ENCODE results near the gene HYCC1. TPM values are rescaled to one million over a fixed set of nuclear protein-coding genes. Genes with fewer than 3 reads are reported as not detected.
"Not testable (repeated sequence)": the region's sequence is repeated elsewhere in the genome, so short reads cannot be mapped to it uniquely, and the experiment has no call there.

The HYCC1 gene
- total RNA-seq, 2 experiments from 2014 or later, result 12.4 to 13.1 TPM

DNA sequence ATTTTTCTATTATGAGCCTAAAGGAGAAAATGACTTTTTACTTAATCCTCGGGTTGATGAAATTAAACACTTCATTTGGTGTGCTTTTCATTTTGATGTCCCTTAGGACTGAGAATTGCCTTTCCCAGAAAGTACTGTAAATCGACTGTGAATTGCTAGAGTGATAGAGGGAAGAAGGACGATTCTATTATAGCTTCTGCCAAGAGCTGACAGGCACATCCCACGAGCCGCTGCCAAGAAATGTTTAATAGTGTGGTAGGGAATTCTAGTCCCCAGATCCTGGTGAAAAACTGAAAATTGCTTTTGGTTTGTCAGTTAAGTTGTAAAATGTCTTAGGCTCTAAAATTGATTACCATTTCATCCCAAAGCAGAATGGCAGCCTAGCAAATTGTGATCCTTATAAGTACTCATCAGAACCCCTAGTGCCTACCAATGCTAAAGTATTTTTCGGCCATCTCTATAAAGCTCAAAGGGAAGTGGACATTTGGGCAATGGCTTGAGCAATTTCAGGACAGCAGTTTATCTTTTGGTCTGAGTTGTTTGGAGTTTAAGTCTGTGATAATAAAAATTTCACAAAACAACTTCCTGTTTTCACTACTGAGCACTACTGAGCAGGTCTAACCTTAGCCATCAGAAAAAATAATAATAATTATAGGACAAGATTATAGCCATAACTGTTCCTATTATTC is 44.6 kb upstream of the HYCC1 start:
- no peak overlapping the region for H3K27ac ChIP-seq (ENCODE audit: low read depth in 1 of 2, low read length in 2 of 2)
- intact Hi-C loops (cut with DNase I, micrococcal nuclease), result loop anchor here (5.0 kb wide), 2 partner anchors 331 to 951 kb away; partner anchors contain the start of gene IL6 (in 2 of the 2)
- Mint-ChIP-seq H3K27me3 (no peaks in the 10 kb centered on the region), H3K27ac (no peak overlapping the region), H3K9me3 (no peaks in the 10 kb centered on the region), H3K4me1 (ENCODE audit: low read depth) (no peaks in the 10 kb centered on the region), H3K36me3 (ENCODE audit: low read depth) (no peaks in the 10 kb centered on the region), H3K4me3 (no peak overlapping the region)
- TF ChIP-seq, protein P1, sequence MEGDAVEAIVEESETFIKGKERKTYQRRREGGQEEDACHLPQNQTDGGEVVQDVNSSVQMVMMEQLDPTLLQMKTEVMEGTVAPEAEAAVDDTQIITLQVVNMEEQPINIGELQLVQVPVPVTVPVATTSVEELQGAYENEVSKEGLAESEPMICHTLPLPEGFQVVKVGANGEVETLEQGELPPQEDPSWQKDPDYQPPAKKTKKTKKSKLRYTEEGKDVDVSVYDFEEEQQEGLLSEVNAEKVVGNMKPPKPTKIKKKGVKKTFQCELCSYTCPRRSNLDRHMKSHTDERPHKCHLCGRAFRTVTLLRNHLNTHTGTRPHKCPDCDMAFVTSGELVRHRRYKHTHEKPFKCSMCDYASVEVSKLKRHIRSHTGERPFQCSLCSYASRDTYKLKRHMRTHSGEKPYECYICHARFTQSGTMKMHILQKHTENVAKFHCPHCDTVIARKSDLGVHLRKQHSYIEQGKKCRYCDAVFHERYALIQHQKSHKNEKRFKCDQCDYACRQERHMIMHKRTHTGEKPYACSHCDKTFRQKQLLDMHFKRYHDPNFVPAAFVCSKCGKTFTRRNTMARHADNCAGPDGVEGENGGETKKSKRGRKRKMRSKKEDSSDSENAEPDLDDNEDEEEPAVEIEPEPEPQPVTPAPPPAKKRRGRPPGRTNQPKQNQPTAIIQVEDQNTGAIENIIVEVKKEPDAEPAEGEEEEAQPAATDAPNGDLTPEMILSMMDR (IDR thresholded peaks at IDR 0.05), result no peak
- H3K4me1 ChIP-seq (ENCODE audit: insufficient read depth, low read length), result no peaks in the 10 kb centered on the region
- DNase-seq (no peak), ATAC-seq (ENCODE audit: poor library complexity) (no peak)
- H3K36me3 ChIP-seq (ENCODE audit: insufficient read depth, low read length), result no peaks in the 10 kb centered on the region
- no peaks in the 10 kb centered on the region for H3K27me3 ChIP-seq (ENCODE audit: control insufficient read depth in 1 of 2, insufficient read depth in 2 of 2, low read length in 2 of 2)
- POLR2A ChIA-PET, result no interaction called here
- CTCF ChIA-PET, result no interaction called here
- no peaks in the 10 kb centered on the region for H3K9me3 ChIP-seq (ENCODE audit: control insufficient read depth in 1 of 2, insufficient read depth in 1 of 2, low read length in 2 of 2)
- no peak overlapping the region for H3K4me3 ChIP-seq (ENCODE audit: low read length)

DNA sequence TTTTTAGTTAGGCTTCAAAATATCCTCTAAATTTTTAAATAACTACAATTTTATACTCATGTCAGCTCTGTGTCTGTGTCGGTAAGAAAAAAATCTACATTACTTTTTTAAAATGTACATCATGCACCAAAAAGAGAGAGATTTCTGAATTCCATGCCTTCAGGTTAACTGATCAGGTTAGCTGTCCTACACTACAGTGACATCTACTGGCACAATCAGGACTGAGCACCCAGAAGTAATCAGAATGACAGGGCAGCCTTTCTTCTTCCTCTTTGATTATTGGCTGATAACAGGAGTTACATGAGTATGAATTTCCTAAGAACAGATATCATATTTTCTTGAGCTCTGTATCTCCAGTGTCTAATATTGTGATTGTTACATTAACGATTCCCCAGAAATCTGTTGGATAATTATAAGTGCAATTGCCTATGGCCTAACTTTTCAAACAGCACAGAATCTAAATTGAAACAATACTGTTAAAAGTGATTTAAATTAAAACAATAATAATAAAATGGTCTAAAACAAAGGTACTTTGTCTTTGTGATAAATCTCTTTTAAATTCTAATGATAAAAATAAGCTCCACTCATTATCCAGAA is 41.8 kb upstream of the HYCC1 start:
- Histone ChIP-seq H3K4me1 (ENCODE audit: insufficient read depth, low read length) (no peaks in the 10 kb centered on the region), H3K4me3 (ENCODE audit: low read length) (no peak overlapping the region), H3K27ac (ENCODE audit: low read depth in 1 of 2, low read length in 2 of 2) (no peak overlapping the region), H3K9me3 (ENCODE audit: control insufficient read depth in 1 of 2, insufficient read depth in 1 of 2, low read length in 2 of 2) (no peaks in the 10 kb centered on the region), H3K27me3 (ENCODE audit: control insufficient read depth in 1 of 2, insufficient read depth in 2 of 2, low read length in 2 of 2) (no peaks in the 10 kb centered on the region), H3K36me3 (ENCODE audit: insufficient read depth, low read length) (no peaks in the 10 kb centered on the region)
- ATAC-seq (ENCODE audit: poor library complexity), result peak; percentile 99
- Mint-ChIP-seq H3K27ac (no peak overlapping the region), H3K4me3 (no peak overlapping the region), H3K36me3 (ENCODE audit: low read depth) (no peaks in the 10 kb centered on the region), H3K27me3 (no peaks in the 10 kb centered on the region), H3K9me3 (no peaks in the 10 kb centered on the region), H3K4me1 (ENCODE audit: low read depth) (no peaks in the 10 kb centered on the region)
- intact Hi-C loops (cut with DNase I, micrococcal nuclease), result loop anchor here (1.0 to 5.0 kb wide), 8 partner anchors 201 to 948 kb away; partner anchors contain the start of genes IL6 (in 2 of the 2) and TOMM7 (in 1 of the 2)
- ChIA-PET CTCF (interaction anchor here (0.6 to 3.4 kb wide), 21 partner anchors 12 to 495 kb away, joined by 3 to 31 read pairs (median 4); partner anchors contain the start of genes IL6 and TOMM7), POLR2A (interaction anchor here (0.6 kb wide), 1 partner anchor 40 kb away, joined by 3 read pairs; no protein-coding TSS in a partner anchor)
- peak in 13 of 14 experiments; percentile 17 to 83 (median 37) for DNase-seq
- TF ChIP-seq, protein P1 (IDR thresholded peaks at IDR 0.05), result peak; percentile 96

DNA sequence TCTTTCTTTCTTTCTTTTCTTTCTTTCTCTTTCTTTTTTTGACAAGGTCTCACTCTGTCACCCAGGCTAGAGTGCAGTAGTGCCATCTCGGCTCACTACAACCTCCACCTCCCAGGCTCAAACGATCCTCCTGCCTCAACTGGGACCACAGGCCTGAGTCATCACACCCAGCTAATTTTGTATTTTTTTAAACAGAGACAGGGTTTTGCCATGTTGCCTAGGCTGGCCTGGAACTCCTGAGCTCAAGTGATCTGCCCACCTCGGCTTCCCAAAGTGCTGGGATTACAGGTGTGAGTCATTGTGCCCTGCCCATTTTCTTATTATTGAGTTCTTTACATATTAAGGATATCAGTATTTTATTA is 37.2 kb upstream of the HYCC1 start:
- H3K4me1 Mint-ChIP-seq (ENCODE audit: low read depth); H3K4me3 ChIP-seq (ENCODE audit: low read length); H3K27me3 Mint-ChIP-seq; H3K27me3 ChIP-seq (ENCODE audit: control insufficient read depth in 1 of 2, insufficient read depth in 2 of 2, low read length in 2 of 2); H3K36me3 ChIP-seq (ENCODE audit: insufficient read depth, low read length); intact Hi-C loops (cut with DNase I, micrococcal nuclease); ATAC-seq (ENCODE audit: poor library complexity); H3K4me1 ChIP-seq (ENCODE audit: insufficient read depth, low read length); DNase-seq; H3K27ac Mint-ChIP-seq; CTCF ChIA-PET; H3K4me3 Mint-ChIP-seq; H3K9me3 Mint-ChIP-seq; H3K36me3 Mint-ChIP-seq (ENCODE audit: low read depth); POLR2A ChIA-PET; H3K27ac ChIP-seq (ENCODE audit: low read depth in 1 of 2, low read length in 2 of 2): not testable (repeated sequence)
- peaks cover 0 to 11% of the 10 kb centered on the region in 2 experiments for H3K9me3 ChIP-seq (ENCODE audit: control insufficient read depth in 1 of 2, insufficient read depth in 1 of 2, low read length in 2 of 2)

DNA sequence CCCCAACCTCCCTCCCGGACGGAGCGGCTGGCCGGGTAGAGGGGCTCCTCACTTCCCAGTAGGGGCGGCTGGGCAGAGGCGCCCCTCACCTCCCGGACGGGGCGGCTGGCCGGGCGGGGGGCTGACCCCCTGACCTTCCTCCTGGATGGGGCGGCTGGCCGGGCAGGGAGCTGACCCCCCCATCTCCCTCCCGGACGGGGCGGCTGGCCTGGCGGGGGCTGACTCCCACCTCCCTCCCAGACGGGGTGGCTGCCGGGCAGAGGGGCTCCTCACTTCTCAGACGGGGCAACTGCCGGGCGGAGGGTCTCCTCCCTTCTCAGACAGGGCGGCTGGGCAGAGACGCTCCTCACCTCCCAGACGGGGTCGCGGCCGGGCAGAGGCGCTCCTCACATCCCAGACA is 32.4 kb upstream of the HYCC1 start:
- intact Hi-C loops (cut with DNase I, micrococcal nuclease), result loop anchor here in 1 of 2 experiments (2.0 kb wide), 1 partner anchor 270 kb away; no protein-coding TSS in a partner anchor
- H3K27me3 ChIP-seq (ENCODE audit: control insufficient read depth in 1 of 2, insufficient read depth in 2 of 2, low read length in 2 of 2); H3K27me3 Mint-ChIP-seq; POLR2A ChIA-PET; H3K4me3 ChIP-seq (ENCODE audit: low read length); H3K27ac Mint-ChIP-seq; H3K4me1 Mint-ChIP-seq (ENCODE audit: low read depth); DNase-seq; CTCF ChIA-PET; H3K4me1 ChIP-seq (ENCODE audit: insufficient read depth, low read length); H3K27ac ChIP-seq (ENCODE audit: low read depth in 1 of 2, low read length in 2 of 2); ATAC-seq (ENCODE audit: poor library complexity); H3K36me3 Mint-ChIP-seq (ENCODE audit: low read depth); H3K36me3 ChIP-seq (ENCODE audit: insufficient read depth, low read length); H3K9me3 Mint-ChIP-seq; H3K4me3 Mint-ChIP-seq: not testable (repeated sequence)
- H3K9me3 ChIP-seq (ENCODE audit: control insufficient read depth in 1 of 2, insufficient read depth in 1 of 2, low read length in 2 of 2), result peaks cover 0 to 11% of the 10 kb centered on the region in 2 experiments

DNA sequence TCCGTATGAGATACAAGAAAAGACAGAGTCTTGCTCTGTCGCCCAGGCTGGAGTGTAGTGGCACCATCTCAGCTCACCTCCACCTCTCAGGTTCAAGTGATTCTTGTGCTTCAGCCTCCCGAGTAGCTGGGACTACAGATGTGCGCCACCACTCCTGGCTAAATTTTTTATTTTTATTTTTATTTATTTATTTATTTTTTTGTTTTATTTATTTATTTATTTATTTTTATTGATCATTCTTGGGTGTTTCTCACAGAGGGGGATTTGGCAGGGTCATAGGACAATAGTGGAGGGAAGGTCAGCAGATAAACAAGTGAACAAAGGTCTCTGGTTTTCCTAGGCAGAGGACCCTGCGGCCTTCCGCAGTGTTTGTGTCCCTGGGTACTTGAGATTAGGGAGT is 31.2 kb upstream of the HYCC1 start:
- DNase-seq, result not testable (repeated sequence)

More for the DNA sequence above, 31.2 kb upstream of the HYCC1 start:
- H3K4me1 Mint-ChIP-seq (ENCODE audit: low read depth); H3K27ac ChIP-seq (ENCODE audit: low read depth in 1 of 2, low read length in 2 of 2); intact Hi-C loops (cut with DNase I, micrococcal nuclease); H3K27me3 Mint-ChIP-seq; H3K36me3 Mint-ChIP-seq (ENCODE audit: low read depth); ATAC-seq (ENCODE audit: poor library complexity); H3K27me3 ChIP-seq (ENCODE audit: control insufficient read depth in 1 of 2, insufficient read depth in 2 of 2, low read length in 2 of 2); H3K36me3 ChIP-seq (ENCODE audit: insufficient read depth, low read length); H3K9me3 Mint-ChIP-seq; H3K4me3 ChIP-seq (ENCODE audit: low read length); H3K4me3 Mint-ChIP-seq; POLR2A ChIA-PET; H3K27ac Mint-ChIP-seq; H3K4me1 ChIP-seq (ENCODE audit: insufficient read depth, low read length): not testable (repeated sequence)
- CTCF ChIA-PET, result interaction anchor here (1.4 kb wide), 1 partner anchor 12 kb away, joined by 3 read pairs; no protein-coding TSS in a partner anchor
- peaks cover 0 to 11% of the 10 kb centered on the region in 2 experiments for H3K9me3 ChIP-seq (ENCODE audit: control insufficient read depth in 1 of 2, insufficient read depth in 1 of 2, low read length in 2 of 2)
